Common myeloid progenitor, CD34-positive (primary cell): ENCODE results near the gene MCF2L.
"Not testable (repeated sequence)": the region's sequence is repeated elsewhere in the genome, so short reads cannot be mapped to it uniquely, and the experiment has no call there.

Experiments
- CTCF ChIA-PET: fragments of 350-600 bp; sonication (Branson Sonifier 250); formaldehyde crosslinking; loops from one replicate; lab custom pipeline; 2021; ENCODE audit warnings: antibody characterized with exemption; lab: Charles Lee
- POLR2A ChIA-PET: fragments of 350-600 bp; sonication (Branson Sonifier 250); formaldehyde crosslinking; loops from one replicate; lab custom pipeline; 2021; ENCODE audit warnings: antibody characterized with exemption; lab: Charles Lee
- DNase-seq, 3 donors: peaks; one replicate each; pipeline versions ENCODE4 v3.0.0 to v3.0.0-alpha.2; 2013
- H3K27ac ChIP-seq, 2 experiments: 1 replicate in 1 of 2; 2 replicates in 1 of 2; pipeline ENCODE4 v1.7.0; 2013; ENCODE audit warnings: inconsistent platforms in 2 of 2, low read length in 2 of 2, mild to moderate bottlenecking in 2 of 2, low read depth in 1 of 2, moderate library complexity in 1 of 2; ENCODE audit not compliant: severe bottlenecking in 2 of 2, insufficient read depth in 1 of 2, poor library complexity in 1 of 2
- H3K27me3 ChIP-seq, 5 experiments: replicated peaks in 2 of 5; 1 replicate in 3 of 5; 2 replicates in 2 of 5; pipeline versions ENCODE4 v1.6.1 to v1.7.0; 2013; ENCODE audit warnings: low read length in 4 of 5, mild to moderate bottlenecking in 2 of 5, moderate library complexity in 2 of 5, inconsistent platforms in 1 of 5; ENCODE audit not compliant: insufficient read depth in 5 of 5, control insufficient read depth in 4 of 5
- H3K36me3 ChIP-seq, 4 experiments: 1 replicate in 2 of 4; 2 replicates in 2 of 4; pipeline versions ENCODE4 v1.6.1 to v1.7.0; 2013; ENCODE audit warnings: low read length in 3 of 4, control low read depth in 1 of 4, mild to moderate bottlenecking in 1 of 4; ENCODE audit not compliant: control insufficient read depth in 4 of 4, insufficient read depth in 4 of 4
- H3K4me1 ChIP-seq, 4 experiments: 1 replicate in 3 of 4; 2 replicates in 1 of 4; pipeline versions ENCODE4 v1.6.1 to v1.7.1; 2013; ENCODE audit warnings: low read length in 3 of 4, mild to moderate bottlenecking in 3 of 4, control low read depth in 1 of 4, inconsistent platforms in 1 of 4, moderate library complexity in 1 of 4; ENCODE audit not compliant: control insufficient read depth in 4 of 4, insufficient read depth in 4 of 4; ENCODE audit errors: control extremely low read depth in 1 of 4
- H3K4me3 ChIP-seq, 7 experiments: 1 replicate in 4 of 7; 2 replicates in 3 of 7; pipeline versions ENCODE4 v1.5.1 to v1.7.0; 2013; ENCODE audit warnings: mild to moderate bottlenecking in 7 of 7, low read length in 6 of 7, moderate library complexity in 6 of 7, inconsistent platforms in 2 of 7, low read depth in 2 of 7, control low read depth in 1 of 7; ENCODE audit not compliant: insufficient read depth in 4 of 7, control insufficient read depth in 1 of 7; ENCODE audit errors: extremely low read depth in 1 of 7
- H3K9me3 ChIP-seq, 5 experiments: 1 replicate in 4 of 5; 2 replicates in 1 of 5; pipeline versions ENCODE4 v1.6.1 to v1.7.1; 2013; ENCODE audit warnings: low read length in 4 of 5, mild to moderate bottlenecking in 2 of 5, inconsistent platforms in 1 of 5, low read depth in 1 of 5, moderate library complexity in 1 of 5; ENCODE audit not compliant: control insufficient read depth in 4 of 5, insufficient read depth in 2 of 5; ENCODE audit errors: control extremely low read depth in 1 of 5
- WGBS: methylation state at CpG from one replicate; pipeline ENCODE4 v1.1.5; 2013; ENCODE audit not compliant: insufficient coverage; 5-methylcytosine and 5-hydroxymethylcytosine counted together

The MCF2L gene

GRCh38 chr13:113029061-113029445 is 60.0 kb downstream of the MCF2L start:
- ChIA-PET CTCF (interaction anchor here (0.6 to 6.9 kb wide), 16 partner anchors 8 to 93 kb away, joined by 3 to 50 read pairs (median 4); partner anchors contain the start of gene MCF2L), POLR2A (no interaction called here)
- Histone ChIP-seq H3K36me3 (no peaks in the 10 kb centered on the region), H3K27ac (no peak overlapping the region), H3K4me3 (no peak overlapping the region), H3K27me3 (no peaks in the 10 kb centered on the region), H3K4me1 (no peaks in the 10 kb centered on the region), H3K9me3 (peaks cover 0 to 2% (median 0%) of the 10 kb centered on the region in 5 experiments)
- 90% methylated on average over 10 of the region's 10 CpGs for WGBS
- DNase-seq: no peak

- CTCF ChIA-PET: interaction anchor here (0.6 to 6.9 kb wide), 18 partner anchors 9 to 146 kb away, joined by 3 to 50 read pairs (median 4); partner anchors contain the start of gene MCF2L
- H3K27me3 ChIP-seq: no peaks in the 10 kb centered on the region
- peaks cover 0 to 2% (median 0%) of the 10 kb centered on the region in 5 experiments for H3K9me3 ChIP-seq
- no peak overlapping the region for H3K27ac ChIP-seq
- H3K4me3 ChIP-seq: no peak overlapping the region
- H3K4me1 ChIP-seq: no peaks in the 10 kb centered on the region
- WGBS: 44% methylated on average over 22 of the region's 23 CpGs
- POLR2A ChIA-PET: no interaction called here
- DNase-seq: peak in 2 of 3 donors; percentile 30 to 40
- no peaks in the 10 kb centered on the region for H3K36me3 ChIP-seq
These were observed 60.7 kb downstream of the MCF2L start for GRCh38 chr13:113029487-113030258.

- H3K9me3 ChIP-seq, H3K27ac ChIP-seq, H3K4me1 ChIP-seq, POLR2A ChIA-PET, H3K4me3 ChIP-seq, DNase-seq, H3K36me3 ChIP-seq, H3K27me3 ChIP-seq: not testable (repeated sequence)
- CTCF ChIA-PET: interaction anchor here (1.1 to 6.9 kb wide), 11 partner anchors 9 to 146 kb away, joined by 3 to 50 read pairs (median 5); partner anchors contain the start of gene MCF2L
- 93% methylated on average over 38 of the region's 38 CpGs for WGBS
These were observed 61.2 kb downstream of the MCF2L start for GRCh38 chr13:113030259-113030640.

- Histone ChIP-seq H3K36me3 (no peaks in the 10 kb centered on the region), H3K4me1 (peaks cover 0 to 6% (median 0%) of the 10 kb centered on the region in 4 experiments), H3K27me3 (no peaks in the 10 kb centered on the region), H3K27ac (no peak overlapping the region), H3K4me3 (no peak overlapping the region), H3K9me3 (peaks cover 0 to 2% (median 0%) of the 10 kb centered on the region in 5 experiments)
- 96% methylated on average over 5 of the region's 7 CpGs for WGBS
- ChIA-PET POLR2A (no interaction called here), CTCF (interaction anchor here (0.8 to 6.9 kb wide), 11 partner anchors 10 to 392 kb away, joined by 3 to 50 read pairs (median 4); partner anchors contain the start of gene MCF2L)
- no peak for DNase-seq
These were observed 62.5 kb downstream of the MCF2L start for GRCh38 chr13:113031465-113031864.

GRCh38 chr13:113032291-113032690 is 63.3 kb downstream of the MCF2L start:
- Histone ChIP-seq H3K9me3 (peaks cover 0 to 2% (median 0%) of the 10 kb centered on the region in 5 experiments), H3K36me3 (no peaks in the 10 kb centered on the region), H3K27me3 (no peaks in the 10 kb centered on the region), H3K4me1 (peaks cover 0 to 6% (median 0%) of the 10 kb centered on the region in 4 experiments), H3K4me3 (no peak overlapping the region), H3K27ac (no peak overlapping the region)
- DNase-seq: peak in 2 of 3 donors; percentile 18 to 21
- ChIA-PET CTCF (interaction anchor here (1.2 to 6.9 kb wide), 6 partner anchors 42 to 393 kb away, joined by 3 to 50 read pairs (median 6); partner anchors contain the start of gene MCF2L), POLR2A (no interaction called here)
- WGBS: 76% methylated on average over 4 of the region's 10 CpGs

- Histone ChIP-seq H3K4me3 (no peak overlapping the region), H3K36me3 (no peaks in the 10 kb centered on the region), H3K27ac (no peak overlapping the region), H3K9me3 (peaks cover 0 to 2% (median 0%) of the 10 kb centered on the region in 5 experiments), H3K4me1 (peaks cover 0 to 6% (median 0%) of the 10 kb centered on the region in 4 experiments), H3K27me3 (no peaks in the 10 kb centered on the region)
- DNase-seq: peak in 2 of 3 donors; percentile 50 to 58
- ChIA-PET POLR2A (no interaction called here), CTCF (interaction anchor here (2.0 kb wide), 1 partner anchor 91 kb away, joined by 7 read pairs; no protein-coding TSS in a partner anchor)
- 88% methylated on average over 32 of the region's 43 CpGs for WGBS
These were observed 64.2 kb downstream of the MCF2L start for GRCh38 chr13:113033054-113033850.
